GM23338 (cell line): ENCODE measurements around the gene GRIN2C. TPM values are rescaled to one million over a fixed set of nuclear protein-coding genes. Genes with fewer than 3 reads are reported as not detected.

Experiments used
- ATAC-seq: fragments of 200-7000 bp; cut with Tn5 transposase; 3 replicates; pipeline ENCODE4 v1.9.1; 2020
- DNase-seq: peaks from one replicate; pipeline ENCODE4 v3.0.0-alpha.2; 2015; ENCODE audit warnings: low spot score
- H2AFZ ChIP-seq: fragments of 200-600 bp; sonication (generic); 2 replicates; pipeline ENCODE4 v1.8.0; 2016; ENCODE audit warnings: antibody characterized with exemption, mild to moderate bottlenecking, moderate library complexity
- H3F3A ChIP-seq: fragments of 200-600 bp; sonication (generic); replicated peaks from 2 replicates; pipeline ENCODE4 v1.8.0; 2017; ENCODE audit warnings: antibody characterized with exemption, mixed run types, low read depth
- H3K27ac ChIP-seq: fragments of 200-600 bp; sonication (generic); 2 replicates; pipeline ENCODE4 v1.6.1; 2016; ENCODE audit warnings: low read depth
- H3K27me3 ChIP-seq: fragments of 200-600 bp; sonication (generic); 2 replicates; pipeline ENCODE4 v1.8.0; 2016; ENCODE audit warnings: mild to moderate bottlenecking, mixed run types, moderate library complexity; ENCODE audit not compliant: insufficient read depth
- H3K36me3 ChIP-seq: fragments of 200-600 bp; sonication (generic); 2 replicates; pipeline ENCODE4 v1.8.0; 2016; ENCODE audit warnings: mild to moderate bottlenecking; ENCODE audit not compliant: insufficient read depth
- H3K4me1 ChIP-seq: fragments of 200-600 bp; sonication (generic); 2 replicates; pipeline ENCODE4 v1.8.0; 2016; ENCODE audit warnings: mild to moderate bottlenecking, moderate library complexity; ENCODE audit not compliant: insufficient read depth
- H3K4me2 ChIP-seq: fragments of 200-600 bp; sonication (generic); 2 replicates; pipeline ENCODE4 v1.7.1; 2017; ENCODE audit warnings: mixed run types
- H3K4me3 ChIP-seq: fragments of 200-600 bp; sonication (generic); 2 replicates; pipeline ENCODE4 v1.6.1; 2016; ENCODE audit warnings: mixed run types
- H3K79me2 ChIP-seq: fragments of 200-600 bp; sonication (generic); replicated peaks from 2 replicates; pipeline ENCODE4 v1.8.0; 2017; ENCODE audit warnings: mild to moderate bottlenecking; ENCODE audit not compliant: insufficient read depth
- H3K9me2 ChIP-seq: fragments of 200-600 bp; sonication (generic); 2 replicates; pipeline ENCODE4 v1.8.0; 2017; ENCODE audit not compliant: insufficient read depth
- H4K20me1 ChIP-seq: fragments of 200-600 bp; sonication (generic); replicated peaks from 2 replicates; pipeline ENCODE4 v1.8.0; 2017; ENCODE audit warnings: mild to moderate bottlenecking; ENCODE audit not compliant: insufficient read depth
- H3K27ac Mint-ChIP-seq: 2 replicates; pipeline ENCODE4 v1.8.0; 2020; ENCODE audit warnings: inconsistent platforms, mild to moderate bottlenecking, moderate library complexity, mixed read lengths
- H3K27me3 Mint-ChIP-seq: 3 replicates; pipeline ENCODE4 v1.8.0; 2022; ENCODE audit warnings: low read depth, mild to moderate bottlenecking, moderate library complexity, mixed read lengths, inconsistent platforms; ENCODE audit not compliant: insufficient read depth, poor library complexity
- H3K36me3 Mint-ChIP-seq: 3 replicates; pipeline ENCODE4 v1.8.0; 2021; ENCODE audit warnings: low read depth, mild to moderate bottlenecking, inconsistent platforms, moderate library complexity, mixed read lengths
- H3K4me1 Mint-ChIP-seq: 3 replicates; pipeline ENCODE4 v1.8.0; 2020; ENCODE audit warnings: mild to moderate bottlenecking, inconsistent platforms, mixed read lengths
- H3K4me3 Mint-ChIP-seq: 3 replicates; pipeline ENCODE4 v1.8.0; 2021; ENCODE audit warnings: moderate library complexity, mild to moderate bottlenecking, inconsistent platforms, mixed read lengths
- H3K9me3 Mint-ChIP-seq: 3 replicates; pipeline ENCODE4 v1.8.0; 2020; ENCODE audit warnings: moderate library complexity, mild to moderate bottlenecking, inconsistent platforms, mixed read lengths
- CREB1 ChIP-seq: fragments of 250-450 bp; sonication (Bioruptor Pico); IDR thresholded peaks from 2 replicates; pipeline ENCODE4 v1.5.0; 2020; ENCODE audit warnings: low read depth, mild to moderate bottlenecking, moderate library complexity
- CTCF ChIP-seq, 2 experiments: fragments of 200-600 bp in 1 of 2; sonication (generic) in 1 of 2; conservative IDR thresholded peaks; 2 replicates each; pipeline versions ENCODE4 v1.5.1 to v1.6.1; 2016 to 2017; ENCODE audit warnings: antibody characterized with exemption in 2 of 2, low read depth in 2 of 2, mild to moderate bottlenecking in 2 of 2, moderate library complexity in 1 of 2
- ETS1 ChIP-seq: IDR thresholded peaks from 2 replicates; pipeline ENCODE4 v1.6.1; 2016; ENCODE audit warnings: antibody characterized with exemption
- EZH2 ChIP-seq: fragments of 200-600 bp; sonication (generic); IDR thresholded peaks from one replicate; pipeline ENCODE4 v1.8.0; 2017; ENCODE audit warnings: antibody characterized with exemption, mild to moderate bottlenecking, low read depth; ENCODE audit not compliant: unreplicated experiment
- EZH2phosphoT487 ChIP-seq: fragments of 200-600 bp; sonication (generic); IDR thresholded peaks from one replicate; pipeline ENCODE4 v1.8.1; 2018; ENCODE audit warnings: antibody characterized with exemption; ENCODE audit not compliant: unreplicated experiment
- NANOG ChIP-seq: IDR thresholded peaks from 2 replicates; pipeline ENCODE4 v1.6.1; 2016; ENCODE audit warnings: antibody characterized with exemption, borderline replicate concordance
- REST ChIP-seq: IDR thresholded peaks from one replicate; pipeline ENCODE4 v1.6.1; 2018; ENCODE audit warnings: antibody characterized with exemption; ENCODE audit not compliant: unreplicated experiment
- STAT1 ChIP-seq: IDR thresholded peaks from one replicate; pipeline ENCODE4 v1.6.1; 2016; ENCODE audit warnings: antibody characterized with exemption; ENCODE audit not compliant: unreplicated experiment
- ZNF114 ChIP-seq: fragments of 250-450 bp; sonication (Bioruptor Pico); IDR thresholded peaks from 2 replicates; pipeline ENCODE4 v1.5.0; 2020; ENCODE audit warnings: mild to moderate bottlenecking, moderate library complexity
- polyA plus RNA-seq: library from polyadenylated mRNA; unstranded; fragments of >200 nt; fragmentation: Nextera tagmentation; extraction: Ambion mirVana; gene quantifications from 2 replicates; pipeline ENCODE4 v1.2.1, GENCODE V29; 2016
- total RNA-seq: library from RNA; depleted of rRNA; stranded (reverse); fragments of >200 nt; shearing (Covaris generic); gene quantifications from 2 replicates; pipeline ENCODE4 v1.2.3, GENCODE V29; 2014

Gene GRIN2C
- total and polyA plus RNA-seq, 2 experiments from 2014 or later = 0.10 to 0.19 TPM

GRCh38 chr17:74866198-74866835 lies 6.6 kb upstream of the GRIN2C start (continued):
- TF ChIP-seq REST (no peak), NANOG (no peak), EZH2phosphoT487 (no peak), CTCF (conservative IDR thresholded peaks at IDR 0.05; ENCODE audit: low read depth in 2 of 2) (no peak), ZNF114 (CRISPR knock-in tag) (no peak), CREB1 (no peak), ETS1 (no peak), STAT1 (no peak), EZH2 (no peak)

- peak; percentile 47 for DNase-seq
These were observed 6.0 kb upstream of the GRIN2C start for GRCh38 chr17:74865504-74866197.

More at GRCh38 chr17:74865504-74866197, 6.0 kb upstream of the GRIN2C start:
- no peak overlapping the region for H2AFZ ChIP-seq
- Mint-ChIP-seq H3K36me3 (peaks cover 11% of the 10 kb centered on the region; the same call in 2 of the 3 replicates), H3K4me1 (peaks cover 12% of the 10 kb centered on the region), H3K4me3 (no peak overlapping the region), H3K27ac (no peak overlapping the region), H3K9me3 (peaks cover 2% of the 10 kb centered on the region; the same call in 1 of the 3 replicates), H3K27me3 (peaks cover 33% of the 10 kb centered on the region)
- peaks cover 8% of the 10 kb centered on the region; the same call in 1 of the 2 replicates for H3F3A ChIP-seq
- TF ChIP-seq ZNF114 (CRISPR knock-in tag) (no peak), CTCF (conservative IDR thresholded peaks at IDR 0.05; ENCODE audit: low read depth in 2 of 2) (peak; percentile 24 to 61; a peak in 3 of 4 replicates)
- no peak overlapping the region for H3K27ac ChIP-seq
- no peak overlapping the region for H3K4me2 ChIP-seq
- H3K4me1 ChIP-seq = peaks cover 4% of the 10 kb centered on the region; the same call in 1 of the 2 replicates
- no peaks in the 10 kb centered on the region for H3K36me3 ChIP-seq
- peak; percentile 21 for ATAC-seq
- H3K9me2 ChIP-seq = no peaks in the 10 kb centered on the region
- no peaks in the 10 kb centered on the region; the same call in 1 of the 2 replicates for H4K20me1 ChIP-seq
- no peak overlapping the region for H3K4me3 ChIP-seq
- H3K27me3 ChIP-seq = peaks cover 17% of the 10 kb centered on the region
- H3K79me2 ChIP-seq = no peaks in the 10 kb centered on the region
